H1 (cell line): Measurements from ENCODE around the gene CHD6. TPM values are rescaled to one million over a fixed set of nuclear protein-coding genes. Genes with fewer than 3 reads are reported as not detected.
A peak's percentile ranks its signal among the peaks of the same experiment; 100 is the strongest.

Source experiments
- CTCF ChIA-PET: fragments of 300-600 bp; sonication (Branson Sonifier 250); formaldehyde crosslinking; loops from one replicate; lab custom pipeline; 2021; ENCODE audit not compliant: partially characterized antibody; lab: Charles Lee
- POLR2A ChIA-PET: fragments of 300-600 bp; sonication (Branson Sonifier 250); formaldehyde crosslinking; loops from one replicate; lab custom pipeline; 2021; ENCODE audit warnings: inconsistent platforms; ENCODE audit not compliant: partially characterized antibody; lab: Charles Lee
- DNase-seq, 2 experiments: peaks; one replicate each; pipeline versions ENCODE4 v3.0.0 to v3.0.0-alpha.2; 2010 to 2022; ENCODE audit warnings: low spot score in 2 of 2, low read depth in 1 of 2, mixed read lengths in 1 of 2
- FAIRE-seq: peaks from 2 replicates; lab custom pipeline; 2011; peaks lifted over from hg19 to GRCh38; lab: Jason Lieb, UNC
- H2AFZ ChIP-seq: 2 replicates; pipeline ENCODE4 v1.8.1; 2012; ENCODE audit warnings: low read length, inconsistent platforms
- H2AK5ac ChIP-seq: 2 replicates; pipeline ENCODE4 v1.6.1; 2013; ENCODE audit warnings: low read depth, low read length
- H2BK120ac ChIP-seq: replicated peaks from 2 replicates; pipeline ENCODE3; 2013; ENCODE audit warnings: low read depth, low read length, inconsistent platforms
- H2BK12ac ChIP-seq: 2 replicates; pipeline ENCODE4 v1.6.1; 2013; ENCODE audit warnings: low read depth, low read length
- H2BK15ac ChIP-seq: 2 replicates; pipeline ENCODE4 v1.6.1; 2013; ENCODE audit warnings: low read length
- H2BK20ac ChIP-seq: 2 replicates; pipeline ENCODE4 v1.6.1; 2013; ENCODE audit warnings: low read length
- H2BK5ac ChIP-seq: 2 replicates; pipeline ENCODE4 v1.6.1; 2013; ENCODE audit warnings: low read depth, low read length
- H3K14ac ChIP-seq: 2 replicates; pipeline ENCODE4 v1.6.1; 2013; ENCODE audit warnings: inconsistent platforms; ENCODE audit not compliant: insufficient read length
- H3K18ac ChIP-seq: 2 replicates; pipeline ENCODE4 v1.6.1; 2013; ENCODE audit warnings: low read length; ENCODE audit errors: extremely low read depth
- H3K23ac ChIP-seq: 2 replicates; pipeline ENCODE4 v1.6.1; 2013; ENCODE audit warnings: inconsistent platforms; ENCODE audit not compliant: insufficient read length
- H3K23me2 ChIP-seq: 2 replicates; pipeline ENCODE4 v1.6.1; 2013; ENCODE audit warnings: low read depth, low read length
- H3K27ac ChIP-seq: 2 replicates; pipeline ENCODE4 v1.6.1; 2011; ENCODE audit warnings: low read depth, low read length, inconsistent platforms
- H3K27me3 ChIP-seq, 4 experiments: replicated peaks in 1 of 4; 1 replicate in 1 of 4; 2 replicates in 3 of 4; pipeline versions ENCODE4 v1.6.1 to v1.8.1; 2011 to 2013; ENCODE audit warnings: low read length in 3 of 4, mild to moderate bottlenecking in 3 of 4, inconsistent platforms in 2 of 4, mixed read lengths in 2 of 4, moderate library complexity in 1 of 4; ENCODE audit not compliant: control insufficient read depth in 3 of 4, insufficient read depth in 3 of 4; ENCODE audit errors: extremely low read depth in 1 of 4
- H3K36me3 ChIP-seq, 4 experiments: 2 replicates each; pipeline versions ENCODE4 v1.6.1 to v1.8.1; 2011 to 2013; ENCODE audit warnings: mild to moderate bottlenecking in 4 of 4, low read length in 3 of 4, moderate library complexity in 2 of 4, control low read depth in 1 of 4, inconsistent platforms in 1 of 4; ENCODE audit not compliant: insufficient read depth in 4 of 4, control insufficient read depth in 2 of 4
- H3K4ac ChIP-seq: replicated peaks from 2 replicates; pipeline ENCODE3; 2013; ENCODE audit warnings: low read length, low read depth, mixed read lengths, inconsistent platforms; ENCODE audit not compliant: insufficient read length
- H3K4me1 ChIP-seq, 4 experiments: replicated peaks in 1 of 4; 1 replicate in 1 of 4; 2 replicates in 3 of 4; pipeline versions ENCODE4 v1.6.1 to v1.8.1; 2011 to 2013; ENCODE audit warnings: low read length in 3 of 4, inconsistent platforms in 2 of 4, mixed read lengths in 1 of 4; ENCODE audit not compliant: insufficient read depth in 4 of 4, control insufficient read depth in 3 of 4
- H3K4me2 ChIP-seq, 2 experiments: 2 replicates each; pipeline versions ENCODE4 v1.6.1 to v1.8.1; 2011 to 2013; ENCODE audit warnings: low read depth in 2 of 2, low read length in 2 of 2, control low read depth in 1 of 2, inconsistent platforms in 1 of 2, mild to moderate bottlenecking in 1 of 2; ENCODE audit not compliant: insufficient read depth in 1 of 2
- H3K4me3 ChIP-seq, 4 experiments: fragments of 200-600, 300-600 bp in 1 of 4; sonication (generic), shearing (Covaris generic), sonication (Bioruptor Twin) in 1 of 4; 2 replicates each; pipeline versions ENCODE4 v1.5.1 to v1.8.1; 2011 to 2016; ENCODE audit warnings: low read length in 4 of 4, low read depth in 3 of 4, control low read depth in 2 of 4, inconsistent platforms in 2 of 4, mild to moderate bottlenecking in 2 of 4, mixed read lengths in 1 of 4, moderate library complexity in 1 of 4; ENCODE audit not compliant: insufficient read depth in 2 of 4; ENCODE audit errors: extremely low read depth in 1 of 4
- H3K56ac ChIP-seq: replicated peaks from 2 replicates; pipeline ENCODE3; 2013; ENCODE audit warnings: low read depth, mild to moderate bottlenecking, mixed read lengths, low read length, inconsistent platforms; ENCODE audit not compliant: insufficient read length
- H3K79me1 ChIP-seq: 2 replicates; pipeline ENCODE4 v1.6.1; 2013; ENCODE audit warnings: low read depth, low read length, control low read depth
- H3K79me2 ChIP-seq, 2 experiments: 2 replicates each; pipeline versions ENCODE4 v1.6.1 to v1.8.1; 2012 to 2013; ENCODE audit warnings: low read length in 2 of 2, mild to moderate bottlenecking in 2 of 2, inconsistent platforms in 1 of 2; ENCODE audit not compliant: insufficient read depth in 2 of 2, control insufficient read depth in 1 of 2
- H3K9ac ChIP-seq, 4 experiments: replicated peaks in 1 of 4; 1 replicate in 1 of 4; 2 replicates in 3 of 4; pipeline versions ENCODE4 v1.6.1 to v1.8.1; 2011 to 2013; ENCODE audit warnings: low read depth in 3 of 4, low read length in 3 of 4, control low read depth in 2 of 4, mild to moderate bottlenecking in 2 of 4, moderate library complexity in 2 of 4, inconsistent platforms in 1 of 4; ENCODE audit errors: extremely low read depth in 1 of 4
- H3K9me3 ChIP-seq, 2 experiments: 2 replicates each; pipeline versions ENCODE4 v1.6.1 to v1.8.1; 2012 to 2013; ENCODE audit warnings: mild to moderate bottlenecking in 2 of 2, moderate library complexity in 2 of 2, control low read depth in 1 of 2, inconsistent platforms in 1 of 2, low read depth in 1 of 2, low read length in 1 of 2, mixed read lengths in 1 of 2; ENCODE audit not compliant: insufficient read depth in 2 of 2
- H4K20me1 ChIP-seq, 2 experiments: replicated peaks in 1 of 2; 2 replicates each; pipeline versions ENCODE3 to v1.8.1; 2011 to 2013; ENCODE audit warnings: inconsistent platforms in 2 of 2, low read length in 2 of 2, mild to moderate bottlenecking in 1 of 2; ENCODE audit not compliant: insufficient read depth in 2 of 2, control insufficient read depth in 1 of 2
- H4K5ac ChIP-seq: 2 replicates; pipeline ENCODE4 v1.6.1; 2013; ENCODE audit warnings: low read length, low read depth, mixed read lengths, inconsistent platforms; ENCODE audit not compliant: insufficient read length
- H4K8ac ChIP-seq: 2 replicates; pipeline ENCODE4 v1.8.0; 2013; ENCODE audit warnings: mild to moderate bottlenecking, moderate library complexity, low read length, inconsistent platforms; ENCODE audit not compliant: insufficient read depth; ENCODE audit errors: extremely low read depth
- H4K91ac ChIP-seq: replicated peaks from 2 replicates; pipeline ENCODE3; 2013; ENCODE audit warnings: low read length, mixed read lengths, inconsistent platforms; ENCODE audit not compliant: insufficient read length
- CHD1 ChIP-seq: IDR thresholded peaks from 2 replicates; pipeline ENCODE4 v1.6.1; 2012; ENCODE audit warnings: low read depth, low read length, improper control_type of control experiment
- CTCF ChIP-seq, 3 experiments: IDR thresholded peaks; 1 replicate in 2 of 3; 2 replicates in 1 of 3; pipeline versions ENCODE4 v1.5.1 to v1.6.1; 2011; ENCODE audit warnings: low read length in 3 of 3, mild to moderate bottlenecking in 3 of 3, inconsistent platforms in 2 of 3, low read depth in 1 of 3, moderate library complexity in 1 of 3; ENCODE audit not compliant: insufficient read depth in 1 of 3; ENCODE audit errors: control extremely low read depth in 1 of 3
- POLR2A ChIP-seq, 2 experiments: IDR thresholded peaks; 1 replicate in 1 of 2; 2 replicates in 1 of 2; pipeline ENCODE4 v1.6.1; 2011; ENCODE audit warnings: low read depth in 2 of 2, low read length in 2 of 2, mild to moderate bottlenecking in 2 of 2; ENCODE audit errors: control extremely low read depth in 1 of 2
- WGBS, 2 experiments: shearing (Covaris generic) in 1 of 2; methylation state at CpG; one replicate each; pipeline versions ENCODE4 v1.1.6 to v1.1.7; 2013 to 2015; ENCODE audit warnings: low lambda C conversion rate in 2 of 2, mixed read lengths in 2 of 2, inconsistent platforms in 1 of 2, low coverage in 1 of 2, missing lambda C conversion rate in 1 of 2; ENCODE audit not compliant: insufficient replicate concordance in 2 of 2, insufficient coverage in 1 of 2, insufficient read length in 1 of 2; ENCODE audit errors: extremely low coverage in 1 of 2, missing lambda C conversion rate in 1 of 2; 5-methylcytosine and 5-hydroxymethylcytosine counted together
- polyA plus RNA-seq, 7 experiments: library from polyadenylated mRNA; depleted of rRNA in 3 of 7; stranded (reverse) in 5 of 7; unstranded in 2 of 7; fragments of >200 nt in 5 of 7; fragments of 200-250 nt in 2 of 7; gene quantifications; 1 replicate in 5 of 7; 2 replicates in 1 of 7; 4 replicates in 1 of 7; pipeline versions ENCODE4 v1.2.1 to v1.2.3, GENCODE V29; 2011 to 2013; ENCODE audit warnings: missing spikeins in 2 of 7, mixed read lengths in 2 of 7
- total RNA-seq: library from RNA; stranded (reverse); fragmentation: NEBNext Ultra II Directional; extraction: Animal tissue kit (Norgen Biotek cat#: 25700); gene quantifications from 2 replicates; pipeline ENCODE4 v1.2.1, GENCODE V29; 2021

Gene CHD6
- total and polyA plus RNA-seq, 2 of the 8 experiments (the other 6 are each of a cell fraction or from before 2014, with no cell fraction given) = 11.1 to 62.9 TPM

- H2AFZ ChIP-seq = no peak overlapping the region
- H2AK5ac ChIP-seq = no peak overlapping the region
- no peak overlapping the region for H2BK20ac ChIP-seq
- H2BK15ac ChIP-seq = no peak overlapping the region
- 95% methylated on average over 10 of the region's 11 CpGs; no CpG with 5 or more reads in 1 of the 2 experiments for WGBS, 2 experiments
- FAIRE-seq = no peak
- no peak overlapping the region for H4K8ac ChIP-seq
- no peaks in the 10 kb centered on the region for H3K4me1 ChIP-seq
- H4K20me1 ChIP-seq = peaks cover 0 to 3% of the 10 kb centered on the region in 2 experiments
- H3K4me3 ChIP-seq = no peak overlapping the region
- no peak overlapping the region for H3K18ac ChIP-seq
- H3K79me1 ChIP-seq = no peaks in the 10 kb centered on the region
- no peaks in the 10 kb centered on the region for H3K79me2 ChIP-seq
- TF ChIP-seq CTCF (IDR thresholded peaks at IDR 0.05; ENCODE audit: control extremely low read depth in 1 of 3, insufficient read depth in 1 of 3, low read depth in 1 of 3, low read length in 3 of 3) (peak in 1 of 3 experiments; percentile 18; a peak in 1 of 4 replicates), CHD1 (no peak), POLR2A (IDR thresholded peaks at IDR 0.05; ENCODE audit: control extremely low read depth in 1 of 2, low read depth in 2 of 2, low read length in 2 of 2) (no peak)
- ChIA-PET CTCF (interaction anchor here (0.9 to 2.2 kb wide), 9 partner anchors 9 to 182 kb away, joined by 3 to 8 read pairs (median 4); partner anchors contain the start of genes EMILIN3 and LPIN3), POLR2A (interaction anchor here (0.7 to 1.4 kb wide), 2 partner anchors 12 to 115 kb away, joined by 3 read pairs; no protein-coding TSS in a partner anchor)
- no peak overlapping the region for H3K27ac ChIP-seq
- no peak overlapping the region for H2BK120ac ChIP-seq
- no peak overlapping the region for H3K23ac ChIP-seq
- H4K5ac ChIP-seq = no peak overlapping the region
- H4K91ac ChIP-seq = no peak overlapping the region
- no peak overlapping the region for H3K4ac ChIP-seq
- no peak for DNase-seq
- H2BK5ac ChIP-seq = no peak overlapping the region
- H3K14ac ChIP-seq = no peak overlapping the region
- H3K9me3 ChIP-seq = no peaks in the 10 kb centered on the region
- no peak overlapping the region for H3K56ac ChIP-seq
- H2BK12ac ChIP-seq = no peak overlapping the region
- no peaks in the 10 kb centered on the region for H3K23me2 ChIP-seq
- no peaks in the 10 kb centered on the region for H3K27me3 ChIP-seq
- H3K9ac ChIP-seq = no peak overlapping the region; a peak in 1 of 7 replicates
- H3K36me3 ChIP-seq = no peaks in the 10 kb centered on the region
- no peak overlapping the region for H3K4me2 ChIP-seq
Observed at GRCh38 chr20:41357424-41358163, 260.6 kb downstream of the CHD6 start.
